Kidney capillary endothelial cell (primary cell): ENCODE measurements around the gene RALGAPB.

Experiments used
- DNase-seq: peaks from one replicate; pipeline ENCODE4 v3.0.0-alpha.2; 2018; ENCODE audit warnings: low spot score

RALGAPB gene

GRCh38 chr20:38548356-38549083 lies 75.9 kb downstream of the RALGAPB start:
- no peak for DNase-seq

- DNase-seq: no peak
Observed at GRCh38 chr20:38550274-38550673, 77.6 kb downstream of the RALGAPB start.

DNA sequence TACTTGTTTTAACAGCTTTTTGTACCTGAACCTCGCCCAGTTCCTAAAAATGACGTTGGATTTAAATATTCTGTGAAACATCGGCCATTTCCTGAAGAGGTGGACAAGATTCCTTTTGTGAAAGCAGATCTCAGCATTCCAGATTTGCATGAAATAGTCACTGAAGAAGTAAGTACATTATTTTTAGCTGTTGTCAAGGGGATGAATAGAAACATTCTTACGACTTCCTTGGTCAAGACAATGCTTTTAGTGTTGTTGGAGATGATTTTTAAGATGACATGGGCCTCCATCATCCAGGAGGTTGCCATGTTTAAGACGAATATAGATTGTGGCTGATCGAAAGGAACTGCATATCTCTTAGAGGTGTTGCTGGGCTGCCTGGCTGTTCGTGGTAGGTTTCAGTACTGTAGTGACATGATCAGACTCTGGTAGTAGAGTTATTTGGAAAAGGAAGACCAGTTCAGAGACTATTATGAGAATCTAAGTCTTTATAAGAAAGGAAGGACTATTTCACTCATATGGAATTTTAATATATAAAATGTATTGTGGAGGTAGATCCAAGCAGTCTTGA lies 78.5 kb downstream of the RALGAPB start:
- peak; percentile 21 for DNase-seq

GRCh38 chr20:38554986-38555385 lies 82.3 kb downstream of the RALGAPB start:
- no peak for DNase-seq

GRCh38 chr20:38555395-38555794 lies 82.8 kb downstream of the RALGAPB start:
- DNase-seq: no peak

DNA sequence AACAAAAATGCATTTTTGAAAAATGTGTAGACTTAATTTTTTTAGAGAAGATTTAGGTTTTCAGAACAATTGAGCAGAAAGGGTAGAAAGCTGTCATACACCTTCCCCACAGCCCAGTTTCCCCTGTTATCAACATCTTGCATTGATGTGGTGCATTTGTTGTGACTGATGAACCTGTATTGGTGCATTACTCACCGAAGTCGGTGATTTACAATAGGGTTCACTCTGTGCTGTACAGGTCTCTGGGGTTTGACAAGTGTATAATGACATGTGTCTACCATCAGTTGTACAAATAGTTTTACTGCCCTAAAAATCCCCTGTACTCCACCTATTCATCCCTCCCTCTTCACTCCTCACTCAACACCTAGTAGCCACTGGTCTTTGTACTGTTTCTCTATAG lies 84.5 kb downstream of the RALGAPB start:
- no peak for DNase-seq

DNA sequence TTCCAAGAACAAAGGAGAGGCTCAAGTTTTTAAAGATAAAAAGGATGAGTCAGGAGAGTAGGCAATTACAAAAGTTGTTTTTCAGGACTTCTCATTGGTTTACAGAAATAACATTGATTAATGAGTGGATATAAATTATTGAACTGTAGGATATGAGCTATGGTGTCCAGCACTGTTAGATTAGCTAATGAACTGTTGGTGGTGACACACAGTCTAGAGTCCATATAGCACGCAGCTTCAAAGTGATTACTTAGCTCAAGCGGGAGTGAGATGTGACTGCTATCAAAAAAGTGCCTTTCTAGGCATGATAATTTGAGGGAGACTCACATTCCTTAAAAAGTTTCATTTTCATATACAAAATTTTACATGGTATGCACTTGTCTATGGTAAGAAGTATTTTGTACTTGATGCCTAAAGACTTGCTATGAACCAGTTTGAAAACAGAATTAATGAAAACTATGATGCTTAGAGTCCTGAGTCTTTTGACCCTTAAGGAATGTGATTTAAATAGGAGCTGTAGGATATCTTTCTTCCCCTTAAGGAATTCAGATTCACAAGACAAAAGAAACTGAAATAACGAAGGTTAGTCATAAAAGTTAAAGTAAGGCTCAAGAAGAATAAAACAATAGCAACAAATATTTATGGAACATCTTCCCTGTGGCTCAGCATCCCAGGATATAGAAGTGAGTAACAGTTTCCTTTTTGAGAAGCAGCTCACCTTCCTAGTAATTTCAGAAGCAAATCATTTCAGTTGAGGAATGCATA lies 86.1 kb downstream of the RALGAPB start:
- DNase-seq: peak; percentile 93

DNA sequence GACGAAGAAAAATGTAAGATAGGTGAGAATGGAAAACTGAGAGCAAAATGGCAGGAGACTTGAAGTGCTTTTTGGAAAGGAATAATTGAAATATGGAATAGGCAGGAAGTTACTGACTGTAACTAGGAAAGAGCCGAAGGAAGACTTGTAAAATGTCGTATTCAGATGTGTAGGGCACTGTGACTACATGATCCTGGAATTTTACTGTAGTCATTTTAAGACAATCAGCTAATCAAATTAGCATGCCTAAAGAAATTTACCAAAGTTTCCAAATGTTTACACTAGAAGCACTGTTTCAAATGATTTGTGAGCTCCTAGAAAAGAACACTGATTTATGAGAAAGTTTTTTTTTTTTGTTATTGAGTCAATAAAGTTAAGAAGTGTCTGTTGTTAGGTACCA lies 87.1 kb downstream of the RALGAPB start:
- DNase-seq: peak; percentile 23

- no peak for DNase-seq
Observed at GRCh38 chr20:38563802-38564431, 91.3 kb downstream of the RALGAPB start.

- DNase-seq: no peak
Observed at GRCh38 chr20:38564680-38565079, 92.0 kb downstream of the RALGAPB start.

GRCh38 chr20:38566036-38566598 lies 93.5 kb downstream of the RALGAPB start:
- no peak for DNase-seq

DNA sequence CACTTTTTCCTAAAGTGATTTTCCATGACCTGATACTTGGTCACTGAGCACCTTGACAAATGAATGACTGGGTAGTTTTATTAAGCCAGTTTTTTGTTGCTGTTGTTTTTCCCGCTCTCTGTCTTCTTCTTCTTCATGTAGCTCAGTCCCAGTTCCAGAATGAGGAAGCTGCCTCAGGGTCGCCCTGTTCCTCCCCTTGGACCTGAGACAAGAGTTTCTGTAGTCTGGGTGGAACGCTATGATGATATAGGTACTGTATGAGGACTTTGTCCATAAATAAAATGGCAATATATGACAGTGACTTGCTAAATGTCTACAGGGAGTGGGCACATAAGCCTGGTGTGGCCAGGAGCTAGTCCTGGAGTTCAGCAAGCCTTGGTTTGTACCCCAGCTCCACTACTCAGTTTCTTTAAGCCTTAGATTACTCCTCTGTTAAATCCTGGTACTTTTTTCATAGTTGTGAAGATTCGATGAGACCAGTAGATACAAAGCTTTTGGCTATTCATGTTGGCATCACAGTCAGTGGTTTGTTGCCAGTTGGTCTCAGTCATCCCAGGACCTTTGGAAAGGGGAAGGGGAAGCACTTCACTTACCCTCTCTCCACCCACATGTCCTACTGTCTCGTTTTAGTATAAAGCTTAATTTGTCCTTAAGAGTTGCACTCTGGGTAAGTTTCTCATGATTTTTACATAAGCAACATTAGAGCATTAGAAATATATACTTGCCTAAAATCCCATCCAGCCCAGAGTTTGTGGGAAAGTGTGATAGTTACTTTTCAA lies 97.3 kb downstream of the RALGAPB start:
- no peak for DNase-seq

DNA sequence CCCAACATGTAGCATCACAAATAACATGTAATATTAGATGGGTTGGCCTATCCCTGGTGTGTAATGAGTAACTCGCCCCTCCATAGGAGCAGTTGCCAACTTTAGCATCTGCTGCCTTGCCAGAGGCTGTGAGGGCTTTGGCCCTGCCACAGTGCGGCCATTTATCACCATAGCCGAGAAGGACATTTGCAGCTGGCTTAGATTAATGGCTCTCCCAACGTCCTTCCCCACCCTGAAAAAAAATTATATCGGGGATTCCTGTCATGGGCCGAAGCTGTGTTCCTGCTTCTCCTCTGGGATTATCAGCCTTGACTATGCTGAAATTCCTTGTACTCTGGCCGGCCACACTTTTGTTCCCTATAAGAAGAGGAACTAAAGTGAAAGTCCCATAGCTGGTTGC lies 100.8 kb downstream of the RALGAPB start:
- DNase-seq: no peak

GRCh38 chr20:38579219-38579910 lies 106.7 kb downstream of the RALGAPB start:
- DNase-seq: no peak

DNA sequence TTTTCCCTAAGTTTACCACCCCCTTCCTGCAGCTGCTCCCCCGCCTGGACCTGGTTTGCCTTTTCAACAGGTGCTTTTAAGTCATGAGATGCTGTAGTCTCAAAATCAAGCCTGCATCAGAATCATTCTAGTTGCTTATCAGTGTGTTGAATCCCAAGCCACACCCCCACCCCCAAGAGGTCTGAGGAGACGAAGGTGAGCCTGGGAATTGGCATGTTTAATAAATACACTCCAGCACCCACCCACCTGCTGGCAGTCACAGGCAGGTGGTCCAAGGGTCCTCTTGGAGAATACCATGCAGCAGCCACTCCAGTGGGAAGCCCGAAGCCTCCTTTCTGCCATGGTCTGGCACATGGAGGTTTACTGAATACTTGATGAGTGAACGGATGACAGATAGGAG lies 107.3 kb downstream of the RALGAPB start:
- DNase-seq: no peak

- no peak for DNase-seq
Observed at GRCh38 chr20:38581013-38581412, 108.4 kb downstream of the RALGAPB start, which contains the start of gene ADIG. TSS of gene ADIG (plus strand) at chr20:38581197. CDS start at chr20:38581251, 54 bp downstream.

DNA sequence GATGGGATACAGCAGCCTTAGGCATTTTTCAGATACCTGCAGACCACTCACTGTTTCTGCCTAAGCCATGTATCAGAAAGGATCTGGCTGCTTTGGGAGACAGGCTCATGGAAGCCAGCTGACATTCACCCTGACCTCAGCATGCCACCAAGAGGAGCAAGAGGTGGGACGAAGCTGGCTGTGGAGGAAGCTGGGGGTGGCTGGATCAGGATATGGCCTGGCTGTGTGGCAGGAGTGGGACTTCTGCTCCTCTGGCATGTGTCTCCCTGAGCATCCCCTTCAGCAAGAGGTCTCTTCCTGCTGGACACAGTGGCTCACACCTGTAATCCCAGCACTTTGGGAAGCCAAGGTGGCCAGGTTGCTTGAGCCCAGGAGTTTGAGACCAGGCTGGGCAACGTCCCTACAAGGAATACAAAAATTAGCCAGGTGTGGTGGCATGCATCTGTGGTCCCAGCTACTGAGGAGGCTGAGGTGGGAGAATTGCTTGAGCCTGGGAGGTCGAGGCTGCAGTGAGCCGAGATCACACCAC lies 109.3 kb downstream of the RALGAPB start:
- no peak for DNase-seq

DNA sequence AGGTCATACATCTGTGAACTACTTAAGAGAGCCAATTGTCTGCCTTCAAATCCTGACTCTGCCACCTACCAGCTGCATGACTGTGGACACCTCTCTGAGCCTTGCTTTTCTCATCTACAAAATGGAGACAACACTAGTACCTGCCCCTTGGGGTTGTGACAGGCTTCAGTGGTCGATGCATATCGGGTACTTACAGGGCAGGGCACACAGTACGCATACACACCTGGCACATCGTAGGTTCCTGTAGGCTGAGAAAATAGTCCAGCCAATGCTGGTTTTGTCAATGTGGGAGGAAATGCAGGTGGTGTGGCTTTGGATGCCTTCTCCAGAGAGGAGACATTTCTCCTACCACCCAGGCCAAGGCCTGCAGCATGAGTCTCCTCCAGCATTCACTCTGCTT lies 110.7 kb downstream of the RALGAPB start:
- DNase-seq: no peak

DNA sequence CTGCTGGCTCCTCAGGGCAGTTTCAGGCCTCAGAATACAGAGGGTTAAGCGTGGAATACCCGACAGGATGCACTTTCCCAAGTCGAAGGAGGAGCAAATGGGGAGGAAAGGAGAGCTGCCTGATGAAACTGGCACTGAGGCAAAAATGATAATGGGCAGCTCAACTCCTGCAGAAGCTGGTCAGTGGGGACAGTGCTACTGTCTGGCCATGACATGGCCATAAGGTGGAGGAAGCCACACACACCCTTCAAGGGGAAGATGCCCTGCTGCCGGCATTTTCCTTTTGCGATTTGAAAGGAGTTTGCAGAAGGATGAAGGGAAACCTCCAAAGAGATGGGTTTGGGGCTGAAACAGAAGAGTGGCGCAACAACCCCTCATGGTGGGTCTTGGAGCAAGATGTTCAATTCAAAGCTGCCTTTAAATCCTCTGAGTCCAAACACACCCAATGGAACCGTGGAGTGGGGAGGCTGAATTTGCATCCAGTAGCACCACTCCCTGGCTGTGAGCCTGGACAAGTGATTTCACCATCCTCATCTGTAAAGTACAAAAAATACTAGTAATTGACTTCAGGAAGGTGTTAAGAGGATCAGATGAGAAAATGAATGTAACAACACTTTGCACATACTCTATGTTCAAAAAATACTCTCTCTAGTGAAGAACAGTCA lies 111.6 kb downstream of the RALGAPB start:
- DNase-seq: no peak
